ENCODE measurements around the gene BTBD3. TPM values are rescaled to one million over a fixed set of nuclear protein-coding genes. Genes with fewer than 3 reads are reported as not detected.

The BTBD3 gene
- 92.7 and 102 TPM in 2 replicates for polyA plus RNA-seq (2013)

- no CpG with 5 or more reads among the region's 4 CpGs for WGBS (ENCODE audit: extremely low coverage, insufficient coverage, insufficient read length)
- Histone ChIP-seq H3K4ac (ENCODE audit: low read depth, low read length) (no peak within 1 kb of the TSS), H2BK5ac (ENCODE audit: low read depth, low read length, poor library complexity) (no peak within 1 kb of the TSS), H3K14ac (ENCODE audit: low read length) (no peak within 1 kb of the TSS), H3K27me3 (ENCODE audit: insufficient read depth, low read length) (no peaks in the 10 kb centered on the region), H2BK12ac (ENCODE audit: low read length) (no peak within 1 kb of the TSS), H3K9ac (ENCODE audit: low read length) (no peak within 1 kb of the TSS), H3K4me2 (ENCODE audit: low read length) (no peak within 1 kb of the TSS), H4K8ac (ENCODE audit: low read depth, low read length) (no peak within 1 kb of the TSS), H3K4me3 (ENCODE audit: low read depth, low read length) (no peak within 1 kb of the TSS), H3K27ac (ENCODE audit: low read depth, low read length) (no peak within 1 kb of the TSS), H2AK5ac (ENCODE audit: low read length) (no peak within 1 kb of the TSS), H3K36me3 (ENCODE audit: control insufficient read depth in 1 of 2, insufficient read depth in 2 of 2, low read length in 2 of 2) (peaks cover 12 to 16% of the 10 kb centered on the region in 2 experiments), H3K79me2 (ENCODE audit: control insufficient read depth, insufficient read depth, low read length, poor library complexity) (peaks cover 2% of the 10 kb centered on the region), H2AFZ (ENCODE audit: insufficient read depth, low read length, poor library complexity) (no peak within 1 kb of the TSS), H3K4me1 (ENCODE audit: control insufficient read depth in 1 of 2, insufficient read depth in 2 of 2, low read length in 2 of 2) (peaks cover 2 to 5% of the 10 kb centered on the region in 2 experiments), H3K23ac (ENCODE audit: low read length) (no peak within 1 kb of the TSS), H3K9me3 (ENCODE audit: insufficient read depth, low read depth, low read length) (no peaks in the 10 kb centered on the region), H4K12ac (ENCODE audit: low read depth, low read length) (no peak within 1 kb of the TSS), H2BK120ac (ENCODE audit: insufficient read depth, low read length, poor library complexity) (no peak within 1 kb of the TSS), H3K18ac (ENCODE audit: low read length) (no peak within 1 kb of the TSS), H4K91ac (ENCODE audit: low read depth, low read length) (no peak within 1 kb of the TSS), H3K79me1 (ENCODE audit: low read length) (no peaks in the 10 kb centered on the region)
- peak in 1 of 2 donors; percentile 6 for DNase-seq
Observed at GRCh38 chr20:11917663-11918062, at the start of gene BTBD3. Gene BTBD3, plus strand, starts transcription at chr20:11917893. Its CDS starts 383 bp downstream, at chr20:11918276.

GRCh38 chr20:11869641-11870040, 48.1 kb upstream of the BTBD3 start:
- H2BK5ac ChIP-seq (ENCODE audit: low read depth, low read length, poor library complexity): peak overlapping the region; percentile 92
- H3K9ac ChIP-seq (ENCODE audit: low read length): no peak overlapping the region
- H3K36me3 ChIP-seq (ENCODE audit: control insufficient read depth in 1 of 2, insufficient read depth in 2 of 2, low read length in 2 of 2): no peaks in the 10 kb centered on the region
- H3K79me2 ChIP-seq (ENCODE audit: control insufficient read depth, insufficient read depth, low read length, poor library complexity): peaks cover 6% of the 10 kb centered on the region
- no peak overlapping the region for H2BK12ac ChIP-seq (ENCODE audit: low read length)
- peak overlapping the region; percentile 67 for H3K14ac ChIP-seq (ENCODE audit: low read length)
- peak; percentile 79 to 98 for DNase-seq
- H3K4ac ChIP-seq (ENCODE audit: low read depth, low read length): peak overlapping the region; percentile 18
- peaks cover 26% of the 10 kb centered on the region for H3K79me1 ChIP-seq (ENCODE audit: low read length)
- no peak overlapping the region for H3K23ac ChIP-seq (ENCODE audit: low read length)
- no peak overlapping the region for H3K4me3 ChIP-seq (ENCODE audit: low read depth, low read length)
- H3K18ac ChIP-seq (ENCODE audit: low read length): no peak overlapping the region
- H2AK5ac ChIP-seq (ENCODE audit: low read length): no peak overlapping the region
- no peaks in the 10 kb centered on the region for H3K27me3 ChIP-seq (ENCODE audit: insufficient read depth, low read length)
- H4K91ac ChIP-seq (ENCODE audit: low read depth, low read length): peak overlapping the region; percentile 90
- H3K4me1 ChIP-seq (ENCODE audit: control insufficient read depth in 1 of 2, insufficient read depth in 2 of 2, low read length in 2 of 2): peaks cover 7 to 17% of the 10 kb centered on the region in 2 experiments
- H3K4me2 ChIP-seq (ENCODE audit: low read length): peak overlapping the region; percentile 41
- H3K9me3 ChIP-seq (ENCODE audit: insufficient read depth, low read depth, low read length): no peaks in the 10 kb centered on the region
- peak overlapping the region; percentile 96 for H3K27ac ChIP-seq (ENCODE audit: low read depth, low read length)
- H2BK120ac ChIP-seq (ENCODE audit: insufficient read depth, low read length, poor library complexity): peak overlapping the region; percentile 94
- no peak overlapping the region for H4K12ac ChIP-seq (ENCODE audit: low read depth, low read length)
- H2AFZ ChIP-seq (ENCODE audit: insufficient read depth, low read length, poor library complexity): no peak overlapping the region
- H4K8ac ChIP-seq (ENCODE audit: low read depth, low read length): peak overlapping the region; percentile 72

GRCh38 chr20:11870411-11870810, 47.3 kb upstream of the BTBD3 start:
- H3K9ac ChIP-seq (ENCODE audit: low read length): no peak overlapping the region
- H4K12ac ChIP-seq (ENCODE audit: low read depth, low read length): no peak overlapping the region
- WGBS (ENCODE audit: extremely low coverage, insufficient coverage, insufficient read length): no CpG with 5 or more reads among the region's 3 CpGs
- no peak overlapping the region for H2AFZ ChIP-seq (ENCODE audit: insufficient read depth, low read length, poor library complexity)
- no peak overlapping the region for H3K14ac ChIP-seq (ENCODE audit: low read length)
- H3K79me2 ChIP-seq (ENCODE audit: control insufficient read depth, insufficient read depth, low read length, poor library complexity): peaks cover 6% of the 10 kb centered on the region
- H2BK120ac ChIP-seq (ENCODE audit: insufficient read depth, low read length, poor library complexity): peak overlapping the region; percentile 94
- no peak overlapping the region for H3K23ac ChIP-seq (ENCODE audit: low read length)
- peak; percentile 43 to 90 for DNase-seq
- H3K27ac ChIP-seq (ENCODE audit: low read depth, low read length): peak overlapping the region; percentile 96
- no peaks in the 10 kb centered on the region for H3K27me3 ChIP-seq (ENCODE audit: insufficient read depth, low read length)
- H4K8ac ChIP-seq (ENCODE audit: low read depth, low read length): no peak overlapping the region
- H3K4me1 ChIP-seq (ENCODE audit: control insufficient read depth in 1 of 2, insufficient read depth in 2 of 2, low read length in 2 of 2): peaks cover 7 to 17% of the 10 kb centered on the region in 2 experiments
- H2AK5ac ChIP-seq (ENCODE audit: low read length): no peak overlapping the region
- H3K79me1 ChIP-seq (ENCODE audit: low read length): peaks cover 27% of the 10 kb centered on the region
- no peak overlapping the region for H3K4ac ChIP-seq (ENCODE audit: low read depth, low read length)
- H2BK12ac ChIP-seq (ENCODE audit: low read length): no peak overlapping the region
- no peak overlapping the region for H3K4me3 ChIP-seq (ENCODE audit: low read depth, low read length)
- no peaks in the 10 kb centered on the region for H3K36me3 ChIP-seq (ENCODE audit: control insufficient read depth in 1 of 2, insufficient read depth in 2 of 2, low read length in 2 of 2)
- no peaks in the 10 kb centered on the region for H3K9me3 ChIP-seq (ENCODE audit: insufficient read depth, low read depth, low read length)
- no peak overlapping the region for H2BK5ac ChIP-seq (ENCODE audit: low read depth, low read length, poor library complexity)
- H3K4me2 ChIP-seq (ENCODE audit: low read length): peak overlapping the region; percentile 41
- no peak overlapping the region for H3K18ac ChIP-seq (ENCODE audit: low read length)
- no peak overlapping the region for H4K91ac ChIP-seq (ENCODE audit: low read depth, low read length)

GRCh38 chr20:11876555-11876954, 41.1 kb upstream of the BTBD3 start:
- Histone ChIP-seq H4K91ac (ENCODE audit: low read depth, low read length) (no peak overlapping the region), H2AK5ac (ENCODE audit: low read length) (no peak overlapping the region), H2AFZ (ENCODE audit: insufficient read depth, low read length, poor library complexity) (no peak overlapping the region), H3K4ac (ENCODE audit: low read depth, low read length) (no peak overlapping the region), H2BK12ac (ENCODE audit: low read length) (no peak overlapping the region), H3K4me3 (ENCODE audit: low read depth, low read length) (no peak overlapping the region), H4K12ac (ENCODE audit: low read depth, low read length) (no peak overlapping the region), H3K79me2 (ENCODE audit: control insufficient read depth, insufficient read depth, low read length, poor library complexity) (peaks cover 6% of the 10 kb centered on the region), H4K8ac (ENCODE audit: low read depth, low read length) (no peak overlapping the region), H3K14ac (ENCODE audit: low read length) (no peak overlapping the region), H3K4me1 (ENCODE audit: control insufficient read depth in 1 of 2, insufficient read depth in 2 of 2, low read length in 2 of 2) (peaks cover 4 to 13% of the 10 kb centered on the region in 2 experiments), H3K36me3 (ENCODE audit: control insufficient read depth in 1 of 2, insufficient read depth in 2 of 2, low read length in 2 of 2) (peaks cover 5 to 15% of the 10 kb centered on the region in 2 experiments), H3K9ac (ENCODE audit: low read length) (no peak overlapping the region), H3K18ac (ENCODE audit: low read length) (no peak overlapping the region), H3K79me1 (ENCODE audit: low read length) (peaks cover 16% of the 10 kb centered on the region), H2BK5ac (ENCODE audit: low read depth, low read length, poor library complexity) (no peak overlapping the region), H3K27me3 (ENCODE audit: insufficient read depth, low read length) (no peaks in the 10 kb centered on the region), H3K23ac (ENCODE audit: low read length) (no peak overlapping the region), H2BK120ac (ENCODE audit: insufficient read depth, low read length, poor library complexity) (no peak overlapping the region), H3K9me3 (ENCODE audit: insufficient read depth, low read depth, low read length) (no peaks in the 10 kb centered on the region), H3K4me2 (ENCODE audit: low read length) (no peak overlapping the region), H3K27ac (ENCODE audit: low read depth, low read length) (no peak overlapping the region)
- peak in 1 of 2 donors; percentile 68 for DNase-seq

Measured in trophoblast cell (in vitro differentiated cells and primary cell).